ENCODE results near the gene SKI. TPM values are rescaled to one million over a fixed set of nuclear protein-coding genes. Genes with fewer than 3 reads are reported as not detected.

The SKI gene
- total RNA-seq, 1 donor from 2014 or later: 116 TPM

DNA sequence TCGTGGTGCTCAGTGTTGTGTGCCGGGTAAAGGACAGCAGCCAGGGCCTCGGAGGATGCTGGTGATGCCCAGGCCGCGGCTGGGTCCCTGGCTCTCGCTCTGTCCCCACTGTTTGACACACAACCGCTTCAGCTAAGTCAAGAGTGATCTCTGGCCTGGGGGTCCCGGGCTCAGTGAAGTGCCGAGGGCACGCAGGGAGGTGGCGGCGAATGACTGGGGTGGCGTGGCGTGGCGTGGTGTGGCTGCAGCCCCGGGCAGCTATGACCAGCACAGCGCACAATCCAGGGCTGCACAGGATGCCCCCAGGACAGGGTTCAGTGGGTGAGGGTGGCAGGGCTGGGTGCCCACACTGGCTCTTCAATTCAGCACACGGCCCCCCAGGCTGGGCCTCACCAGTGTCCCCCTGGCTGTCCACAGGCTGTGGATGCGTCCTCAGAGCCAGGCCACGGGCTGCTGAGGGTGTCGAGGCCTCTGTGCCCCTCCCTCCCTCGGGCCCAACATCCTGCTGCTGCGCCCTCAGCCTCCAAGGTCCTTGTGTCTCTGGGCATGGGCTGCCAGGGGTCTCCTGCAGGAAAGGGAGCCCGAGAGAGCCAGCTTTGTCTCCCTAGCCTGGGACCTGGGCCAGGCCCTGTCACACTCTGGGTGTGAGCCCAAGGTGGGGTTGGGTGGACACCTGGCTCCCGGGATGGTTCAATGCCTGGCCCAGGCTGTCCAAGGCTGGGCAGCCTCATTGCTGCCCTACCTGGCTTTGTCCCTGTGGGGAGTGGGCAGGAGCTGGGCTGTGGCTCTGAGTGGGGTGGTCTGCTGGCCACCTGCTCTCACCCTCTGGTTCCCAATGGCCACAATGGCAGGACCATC lies 12.0 kb upstream of the SKI start:
- Mint-ChIP-seq H3K27me3 (ENCODE audit: low read depth) (no peaks in the 10 kb centered on the region), H3K4me1 (ENCODE audit: low read depth) (peaks cover 14% of the 10 kb centered on the region), H3K9me3 (ENCODE audit: low read depth) (peaks cover 5% of the 10 kb centered on the region), H3K36me3 (ENCODE audit: low read depth) (no peaks in the 10 kb centered on the region), H3K27ac (ENCODE audit: unreplicated experiment) (no peak overlapping the region), H3K4me3 (ENCODE audit: unreplicated experiment) (no peak overlapping the region)
- TF ChIP-seq, protein P1, sequence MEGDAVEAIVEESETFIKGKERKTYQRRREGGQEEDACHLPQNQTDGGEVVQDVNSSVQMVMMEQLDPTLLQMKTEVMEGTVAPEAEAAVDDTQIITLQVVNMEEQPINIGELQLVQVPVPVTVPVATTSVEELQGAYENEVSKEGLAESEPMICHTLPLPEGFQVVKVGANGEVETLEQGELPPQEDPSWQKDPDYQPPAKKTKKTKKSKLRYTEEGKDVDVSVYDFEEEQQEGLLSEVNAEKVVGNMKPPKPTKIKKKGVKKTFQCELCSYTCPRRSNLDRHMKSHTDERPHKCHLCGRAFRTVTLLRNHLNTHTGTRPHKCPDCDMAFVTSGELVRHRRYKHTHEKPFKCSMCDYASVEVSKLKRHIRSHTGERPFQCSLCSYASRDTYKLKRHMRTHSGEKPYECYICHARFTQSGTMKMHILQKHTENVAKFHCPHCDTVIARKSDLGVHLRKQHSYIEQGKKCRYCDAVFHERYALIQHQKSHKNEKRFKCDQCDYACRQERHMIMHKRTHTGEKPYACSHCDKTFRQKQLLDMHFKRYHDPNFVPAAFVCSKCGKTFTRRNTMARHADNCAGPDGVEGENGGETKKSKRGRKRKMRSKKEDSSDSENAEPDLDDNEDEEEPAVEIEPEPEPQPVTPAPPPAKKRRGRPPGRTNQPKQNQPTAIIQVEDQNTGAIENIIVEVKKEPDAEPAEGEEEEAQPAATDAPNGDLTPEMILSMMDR (IDR thresholded peaks at IDR 0.05): no peak
- no peak for DNase-seq (ENCODE audit: low spot score)

DNA sequence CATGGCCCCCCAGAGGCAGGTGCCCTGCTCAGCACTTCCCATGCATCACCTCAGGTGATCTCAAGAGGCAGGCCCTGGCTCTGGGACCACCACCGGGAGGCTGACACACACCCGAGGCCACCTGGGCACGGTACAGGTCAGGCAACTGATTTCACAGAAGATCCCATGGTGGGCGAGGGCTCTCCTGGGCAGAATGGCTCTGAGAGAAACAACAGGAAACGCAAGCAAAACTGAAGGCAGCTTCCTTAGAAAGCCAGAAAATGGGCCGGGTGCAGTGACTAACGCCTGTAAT lies 11.4 kb upstream of the SKI start:
- TF ChIP-seq, protein P1 (IDR thresholded peaks at IDR 0.05): no peak
- peaks cover 5% of the 10 kb centered on the region for H3K9me3 Mint-ChIP-seq (ENCODE audit: low read depth)
- peaks cover 14% of the 10 kb centered on the region for H3K4me1 Mint-ChIP-seq (ENCODE audit: low read depth)
- H3K27ac Mint-ChIP-seq (ENCODE audit: unreplicated experiment): no peak overlapping the region
- H3K4me3 Mint-ChIP-seq (ENCODE audit: unreplicated experiment): no peak overlapping the region
- DNase-seq (ENCODE audit: low spot score): no peak
- H3K36me3 Mint-ChIP-seq (ENCODE audit: low read depth): no peaks in the 10 kb centered on the region
- no peaks in the 10 kb centered on the region for H3K27me3 Mint-ChIP-seq (ENCODE audit: low read depth)

DNA sequence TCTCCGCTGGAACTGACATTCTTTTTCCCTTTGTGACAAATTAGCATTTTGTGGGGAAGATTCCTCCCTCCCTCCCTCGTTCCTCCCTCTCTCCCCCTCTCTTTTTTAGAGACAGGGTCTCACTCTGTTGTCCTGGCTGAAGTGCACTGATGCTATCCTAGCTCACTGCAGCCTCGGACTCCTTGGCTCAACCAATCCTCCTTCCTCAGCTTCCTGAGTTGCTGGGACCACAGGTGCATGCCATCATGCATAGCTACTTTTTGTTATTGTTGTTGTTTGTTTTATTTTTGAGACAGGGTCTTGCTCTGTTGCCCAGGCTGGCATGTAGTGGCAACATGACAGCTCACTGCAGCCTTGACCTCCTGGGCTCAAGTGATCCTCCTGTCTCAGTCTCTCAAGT lies 6.8 kb upstream of the SKI start:
- Mint-ChIP-seq H3K9me3 (ENCODE audit: low read depth) (peaks cover 5% of the 10 kb centered on the region), H3K4me3 (ENCODE audit: unreplicated experiment) (no peak overlapping the region), H3K4me1 (ENCODE audit: low read depth) (peaks cover 1% of the 10 kb centered on the region), H3K36me3 (ENCODE audit: low read depth) (no peaks in the 10 kb centered on the region), H3K27me3 (ENCODE audit: low read depth) (no peaks in the 10 kb centered on the region), H3K27ac (ENCODE audit: unreplicated experiment) (no peak overlapping the region)
- DNase-seq (ENCODE audit: low spot score): no peak
- TF ChIP-seq, protein P1 (IDR thresholded peaks at IDR 0.05): no peak

DNA sequence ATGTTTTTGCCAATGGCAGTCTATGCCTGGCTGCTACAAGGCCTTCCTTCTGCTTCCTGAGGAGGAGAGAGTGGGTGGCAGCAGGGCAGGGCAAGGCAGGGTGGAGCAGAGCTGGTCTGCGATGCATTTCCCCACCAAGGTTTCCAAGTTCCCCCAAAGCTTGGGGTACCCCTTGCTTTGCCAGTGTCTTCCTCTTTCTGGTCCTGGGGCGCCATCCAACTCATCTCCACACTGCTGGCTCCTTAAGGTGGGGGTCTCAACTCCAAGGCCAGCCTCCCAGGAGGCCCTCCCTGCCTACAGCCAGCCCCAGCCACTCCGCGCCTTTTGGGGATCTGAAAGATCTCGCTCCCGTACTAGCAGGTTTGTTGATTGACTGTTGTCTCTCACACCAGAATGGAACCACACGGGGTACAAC lies 3.9 kb upstream of the SKI start:
- Mint-ChIP-seq H3K36me3 (ENCODE audit: low read depth) (peaks cover 2% of the 10 kb centered on the region), H3K27me3 (ENCODE audit: low read depth) (no peaks in the 10 kb centered on the region), H3K4me1 (ENCODE audit: low read depth) (peaks cover 3% of the 10 kb centered on the region), H3K27ac (ENCODE audit: unreplicated experiment) (no peak overlapping the region), H3K4me3 (ENCODE audit: unreplicated experiment) (no peak overlapping the region), H3K9me3 (ENCODE audit: low read depth) (no peaks in the 10 kb centered on the region)
- DNase-seq (ENCODE audit: low spot score): no peak
- TF ChIP-seq, protein P1 (IDR thresholded peaks at IDR 0.05): no peak

DNA sequence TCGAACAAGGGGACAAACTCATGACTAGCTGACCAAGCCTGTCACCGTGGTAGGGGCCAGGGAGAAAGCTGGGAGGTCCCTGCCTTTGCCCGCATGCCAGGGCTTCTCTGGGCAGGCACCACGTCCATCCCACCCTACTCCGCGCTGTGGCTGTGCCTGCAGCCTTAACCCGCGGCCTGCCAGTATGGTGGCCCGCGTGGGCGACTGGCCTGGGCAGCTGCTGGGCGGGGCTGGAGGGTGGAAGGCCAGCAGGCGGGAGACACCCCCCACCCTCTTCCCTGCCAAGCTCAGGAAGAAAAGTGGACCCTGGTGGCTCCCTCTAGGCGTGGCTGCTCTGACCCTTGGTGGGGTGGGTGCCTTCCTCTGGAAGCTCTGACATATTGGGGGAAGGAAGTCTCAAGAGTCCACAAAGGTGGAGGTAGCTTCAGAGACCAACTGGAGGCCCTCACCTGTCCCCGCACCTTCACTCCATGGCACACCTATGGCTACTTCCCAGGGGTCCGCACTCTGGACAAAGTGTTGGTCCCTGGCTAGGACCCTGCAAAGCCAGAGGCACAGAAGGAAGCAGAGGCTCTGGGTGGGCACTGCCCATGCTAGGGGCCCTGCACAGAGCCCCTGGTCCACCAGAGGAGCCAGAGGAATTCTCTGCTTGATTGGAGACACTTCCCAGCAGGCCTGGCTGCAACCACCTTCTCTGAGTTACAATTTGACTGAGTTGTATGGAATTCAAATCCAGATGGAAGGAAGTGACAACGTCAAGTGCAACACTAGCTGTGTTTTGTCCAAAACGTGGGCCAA lies 3.3 kb upstream of the SKI start:
- Mint-ChIP-seq H3K36me3 (ENCODE audit: low read depth) (peaks cover 6% of the 10 kb centered on the region), H3K27ac (ENCODE audit: unreplicated experiment) (no peak overlapping the region), H3K4me1 (ENCODE audit: low read depth) (peaks cover 3% of the 10 kb centered on the region), H3K9me3 (ENCODE audit: low read depth) (no peaks in the 10 kb centered on the region), H3K4me3 (ENCODE audit: unreplicated experiment) (no peak overlapping the region), H3K27me3 (ENCODE audit: low read depth) (no peaks in the 10 kb centered on the region)
- no peak for DNase-seq (ENCODE audit: low spot score)
- TF ChIP-seq, protein P1 (IDR thresholded peaks at IDR 0.05): no peak
